Calu3 (cell line): ENCODE data around the gene RAI14. TPM values are rescaled to one million over a fixed set of nuclear protein-coding genes. Genes with fewer than 3 reads are reported as not detected.

Experiments used
- BruUV-seq: library from RNA; stranded (reverse); fragments of 400-500 nt; replicated peaks from 2 replicates; lab custom pipeline; 2021; lab: Mats Ljungman, UMichigan
- CTCF ChIA-PET: fragments of 300-600 bp; sonication (Branson Sonifier 250); formaldehyde crosslinking; loops from one replicate; lab custom pipeline; 2022; ENCODE audit warnings: antibody characterized with exemption; lab: Charles Lee
- DNase-seq: peaks from one replicate; pipeline ENCODE4 v3.0.0; 2022
- H3K27ac Mint-ChIP-seq: one replicate; pipeline ENCODE4 v1.8.0; 2022; ENCODE audit warnings: mixed read lengths; ENCODE audit not compliant: unreplicated experiment
- H3K27me3 Mint-ChIP-seq: one replicate; pipeline ENCODE4 v1.8.0; 2022; ENCODE audit warnings: mixed read lengths; ENCODE audit not compliant: unreplicated experiment
- H3K36me3 Mint-ChIP-seq: one replicate; pipeline ENCODE4 v1.8.0; 2022; ENCODE audit warnings: mild to moderate bottlenecking, moderate library complexity, mixed read lengths; ENCODE audit not compliant: insufficient read depth, unreplicated experiment
- H3K4me1 Mint-ChIP-seq: one replicate; pipeline ENCODE4 v1.8.0; 2022; ENCODE audit warnings: mild to moderate bottlenecking, low read depth, mixed read lengths; ENCODE audit not compliant: unreplicated experiment
- H3K4me3 Mint-ChIP-seq: one replicate; pipeline ENCODE4 v1.8.0; 2022; ENCODE audit warnings: mild to moderate bottlenecking, low read depth, moderate library complexity, mixed read lengths; ENCODE audit not compliant: unreplicated experiment
- H3K9me3 Mint-ChIP-seq: one replicate; pipeline ENCODE4 v1.8.0; 2022; ENCODE audit warnings: low read depth, mixed read lengths; ENCODE audit not compliant: unreplicated experiment
- intact Hi-C: fragments of 100-400 bp; cut with micrococcal nuclease; formaldehyde crosslinking; loops from one replicate; pipeline ENCODE4 v1.10.0; 2022; ENCODE audit not compliant: unreplicated experiment
- total RNA-seq: library from RNA; stranded (reverse); gene quantifications from 2 replicates; pipeline ENCODE4 v1.2.3, GENCODE V29; 2022
- TF ChIP-seq, protein P1 (sequence below): fragments of 200-600 bp; IDR thresholded peaks from one replicate; pipeline ENCODE4 v1.8.0; 2022; ENCODE audit warnings: antibody characterized with exemption; ENCODE audit not compliant: unreplicated experiment

Gene RAI14
- total RNA-seq, 1 experiment from 2014 or later, result 84.3 TPM

DNA sequence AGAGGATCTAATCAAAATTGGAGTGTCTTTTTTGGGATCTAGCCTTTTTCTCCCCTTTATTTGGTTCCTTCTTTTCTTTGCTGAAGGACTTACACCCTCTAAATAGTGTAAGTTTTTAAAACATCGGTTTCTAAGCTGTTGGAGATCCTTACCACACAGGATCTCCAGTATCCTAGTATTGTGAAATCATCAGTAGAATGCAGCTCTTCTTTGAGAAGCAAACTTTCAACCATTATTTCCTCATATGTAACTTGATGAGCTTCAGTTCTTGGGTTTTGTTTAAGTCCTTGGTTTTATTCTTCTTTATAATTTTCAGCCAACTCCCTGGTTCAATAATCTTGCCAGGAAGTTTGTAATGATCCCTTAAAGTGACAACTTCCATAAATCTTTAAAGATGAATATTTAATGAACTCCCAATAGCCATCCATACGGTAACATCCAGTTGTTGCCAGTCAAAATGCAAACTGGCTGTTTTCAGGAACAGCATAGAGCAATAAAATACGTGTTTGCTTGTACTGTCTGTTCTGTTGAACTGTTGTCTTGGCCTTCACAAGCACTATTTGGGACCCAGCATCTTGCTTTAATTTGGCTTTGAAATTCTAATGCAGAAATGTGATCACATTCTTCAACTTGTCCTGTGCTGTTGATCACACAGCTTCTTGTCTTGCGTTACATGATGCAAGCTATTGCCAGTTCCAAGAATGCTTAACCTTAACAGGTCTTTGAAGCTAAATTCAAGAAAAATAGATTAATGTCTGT lies 148.0 kb downstream of the RAI14 start:
- intact Hi-C loops, result no loop called here
- no peak overlapping the region for H3K4me3 Mint-ChIP-seq
- CTCF ChIA-PET, result interaction anchor here (0.5 kb wide), 1 partner anchor 36 kb away, joined by 4 read pairs; no protein-coding TSS in a partner anchor

DNA sequence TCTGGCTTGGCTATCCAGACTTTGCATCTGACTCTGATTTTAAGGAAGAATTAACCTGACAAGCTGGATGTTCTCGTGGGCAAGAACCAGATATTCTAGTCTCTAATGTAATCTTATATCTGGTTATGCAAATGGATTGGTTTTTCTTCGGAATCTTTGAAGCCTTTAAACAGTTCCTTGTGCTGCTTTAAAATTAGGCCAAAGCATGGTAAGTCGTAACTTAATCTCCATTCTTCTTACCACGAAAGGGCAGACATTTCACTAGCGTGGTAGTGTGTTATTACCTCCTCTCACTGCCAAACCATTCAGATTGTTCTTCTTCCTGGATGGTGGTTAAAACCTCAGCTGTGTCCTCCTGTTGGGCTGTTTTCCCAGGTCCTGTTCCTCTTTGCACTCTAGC lies 148.8 kb downstream of the RAI14 start:
- no TSS peak for BruUV-seq
- DNase-seq, result no peak
- H3K4me1 Mint-ChIP-seq, result no peaks in the 10 kb centered on the region
- intact Hi-C loops, result no loop called here
- H3K4me3 Mint-ChIP-seq, result no peak overlapping the region
- H3K27me3 Mint-ChIP-seq, result no peaks in the 10 kb centered on the region
- H3K36me3 Mint-ChIP-seq, result peaks cover 12% of the 10 kb centered on the region
- TF ChIP-seq, protein P1, sequence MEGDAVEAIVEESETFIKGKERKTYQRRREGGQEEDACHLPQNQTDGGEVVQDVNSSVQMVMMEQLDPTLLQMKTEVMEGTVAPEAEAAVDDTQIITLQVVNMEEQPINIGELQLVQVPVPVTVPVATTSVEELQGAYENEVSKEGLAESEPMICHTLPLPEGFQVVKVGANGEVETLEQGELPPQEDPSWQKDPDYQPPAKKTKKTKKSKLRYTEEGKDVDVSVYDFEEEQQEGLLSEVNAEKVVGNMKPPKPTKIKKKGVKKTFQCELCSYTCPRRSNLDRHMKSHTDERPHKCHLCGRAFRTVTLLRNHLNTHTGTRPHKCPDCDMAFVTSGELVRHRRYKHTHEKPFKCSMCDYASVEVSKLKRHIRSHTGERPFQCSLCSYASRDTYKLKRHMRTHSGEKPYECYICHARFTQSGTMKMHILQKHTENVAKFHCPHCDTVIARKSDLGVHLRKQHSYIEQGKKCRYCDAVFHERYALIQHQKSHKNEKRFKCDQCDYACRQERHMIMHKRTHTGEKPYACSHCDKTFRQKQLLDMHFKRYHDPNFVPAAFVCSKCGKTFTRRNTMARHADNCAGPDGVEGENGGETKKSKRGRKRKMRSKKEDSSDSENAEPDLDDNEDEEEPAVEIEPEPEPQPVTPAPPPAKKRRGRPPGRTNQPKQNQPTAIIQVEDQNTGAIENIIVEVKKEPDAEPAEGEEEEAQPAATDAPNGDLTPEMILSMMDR, result no peak
- no peaks in the 10 kb centered on the region for H3K9me3 Mint-ChIP-seq
- CTCF ChIA-PET, result no interaction called here
- no peak overlapping the region for H3K27ac Mint-ChIP-seq

More for the DNA sequence above, 148.0 kb downstream of the RAI14 start:
- Mint-ChIP-seq H3K4me1 (no peaks in the 10 kb centered on the region), H3K27ac (no peak overlapping the region), H3K36me3 (peaks cover 20% of the 10 kb centered on the region), H3K9me3 (no peaks in the 10 kb centered on the region), H3K27me3 (no peaks in the 10 kb centered on the region)
- no TSS peak for BruUV-seq
- TF ChIP-seq, protein P1, result no peak
- DNase-seq, result no peak

DNA sequence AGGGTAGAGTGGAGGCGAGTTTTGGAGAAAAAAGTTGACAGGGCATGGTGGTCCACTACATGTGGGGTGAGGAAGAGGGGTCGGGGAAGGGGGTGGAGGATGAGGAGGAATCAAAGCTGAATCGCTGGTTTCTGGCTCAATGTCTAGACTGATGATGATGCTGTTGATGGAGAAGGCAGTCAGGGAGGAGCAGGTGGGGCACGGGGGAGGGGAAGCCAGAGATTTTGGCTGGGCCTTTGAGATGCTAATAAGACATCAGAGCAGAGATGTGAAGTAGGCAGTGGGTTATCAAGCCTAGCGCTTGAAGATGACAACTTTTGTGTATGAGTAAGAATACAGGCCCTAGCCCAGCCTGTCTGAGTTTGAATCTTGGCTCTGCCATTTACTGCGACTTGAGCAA lies 150.4 kb downstream of the RAI14 start:
- Mint-ChIP-seq H3K4me3 (no peak overlapping the region), H3K27ac (no peak overlapping the region), H3K4me1 (no peaks in the 10 kb centered on the region), H3K27me3 (no peaks in the 10 kb centered on the region), H3K9me3 (no peaks in the 10 kb centered on the region), H3K36me3 (peaks cover 12% of the 10 kb centered on the region)
- BruUV-seq, result no TSS peak
- CTCF ChIA-PET, result no interaction called here
- TF ChIP-seq, protein P1, result no peak
- intact Hi-C loops, result no loop called here
- DNase-seq, result no peak

DNA sequence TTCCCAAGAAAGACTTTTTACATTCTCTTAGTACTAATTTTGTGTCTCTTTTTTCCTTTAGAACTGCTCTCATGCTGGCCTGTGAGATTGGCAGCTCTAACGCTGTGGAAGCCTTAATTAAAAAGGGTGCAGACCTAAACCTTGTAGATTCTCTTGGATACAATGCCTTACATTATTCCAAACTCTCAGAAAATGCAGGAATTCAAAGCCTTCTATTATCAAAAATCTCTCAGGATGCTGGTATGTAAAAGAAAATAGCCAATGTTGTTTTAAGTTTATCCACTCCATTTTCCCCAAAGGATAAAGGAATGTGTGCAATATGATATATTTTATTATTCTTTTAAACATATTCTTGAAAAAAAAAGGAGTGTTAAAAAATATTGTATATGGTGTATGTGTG lies 155.6 kb downstream of the RAI14 start:
- no peak overlapping the region for H3K27ac Mint-ChIP-seq
- TF ChIP-seq, protein P1, result no peak
- intact Hi-C loops, result no loop called here
- H3K27me3 Mint-ChIP-seq, result no peaks in the 10 kb centered on the region
- no peaks in the 10 kb centered on the region for H3K4me1 Mint-ChIP-seq
- no peaks in the 10 kb centered on the region for H3K36me3 Mint-ChIP-seq
- no TSS peak for BruUV-seq
- CTCF ChIA-PET, result no interaction called here
- H3K4me3 Mint-ChIP-seq, result no peak overlapping the region
- DNase-seq, result no peak
- H3K9me3 Mint-ChIP-seq, result no peaks in the 10 kb centered on the region
